ENCODE data around the gene LGALS9. TPM values are rescaled to one million over a fixed set of nuclear protein-coding genes. Genes with fewer than 3 reads are reported as not detected.

LGALS9 gene
- total RNA-seq, 1 experiment from 2014 or later, result 3.0 TPM

DNA sequence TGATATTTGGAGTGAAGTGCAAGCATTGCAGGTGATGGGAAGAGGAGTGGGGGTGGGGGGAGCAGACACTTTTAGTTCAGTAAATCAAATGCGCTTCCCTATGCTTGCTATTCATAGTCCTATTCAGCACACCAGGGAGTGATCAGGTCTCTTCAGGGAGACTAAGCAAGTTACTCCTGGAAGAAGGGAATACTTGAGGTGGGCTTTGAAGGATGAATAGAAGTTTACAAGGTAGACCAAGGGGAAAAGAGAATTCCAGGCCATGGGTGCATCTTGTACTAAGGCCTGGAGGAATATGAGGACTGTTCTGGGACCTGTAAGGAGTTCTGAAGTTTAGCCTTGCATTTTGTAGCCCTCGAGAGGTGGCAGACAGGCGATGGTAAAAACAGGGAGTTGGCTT, 40.1 kb upstream of the LGALS9 start:
- TF ChIP-seq, protein P1, sequence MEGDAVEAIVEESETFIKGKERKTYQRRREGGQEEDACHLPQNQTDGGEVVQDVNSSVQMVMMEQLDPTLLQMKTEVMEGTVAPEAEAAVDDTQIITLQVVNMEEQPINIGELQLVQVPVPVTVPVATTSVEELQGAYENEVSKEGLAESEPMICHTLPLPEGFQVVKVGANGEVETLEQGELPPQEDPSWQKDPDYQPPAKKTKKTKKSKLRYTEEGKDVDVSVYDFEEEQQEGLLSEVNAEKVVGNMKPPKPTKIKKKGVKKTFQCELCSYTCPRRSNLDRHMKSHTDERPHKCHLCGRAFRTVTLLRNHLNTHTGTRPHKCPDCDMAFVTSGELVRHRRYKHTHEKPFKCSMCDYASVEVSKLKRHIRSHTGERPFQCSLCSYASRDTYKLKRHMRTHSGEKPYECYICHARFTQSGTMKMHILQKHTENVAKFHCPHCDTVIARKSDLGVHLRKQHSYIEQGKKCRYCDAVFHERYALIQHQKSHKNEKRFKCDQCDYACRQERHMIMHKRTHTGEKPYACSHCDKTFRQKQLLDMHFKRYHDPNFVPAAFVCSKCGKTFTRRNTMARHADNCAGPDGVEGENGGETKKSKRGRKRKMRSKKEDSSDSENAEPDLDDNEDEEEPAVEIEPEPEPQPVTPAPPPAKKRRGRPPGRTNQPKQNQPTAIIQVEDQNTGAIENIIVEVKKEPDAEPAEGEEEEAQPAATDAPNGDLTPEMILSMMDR (IDR thresholded peaks at IDR 0.05; ENCODE audit: insufficient read depth in 1 of 2, low read depth in 1 of 2, low read length in 1 of 2, severe bottlenecking in 1 of 2, unreplicated experiment in 1 of 2), result no peak
- POLR2A ChIA-PET, result no interaction called here
- H3K4me3 ChIP-seq (ENCODE audit: low read depth, low read length), result no peak overlapping the region
- H3K36me3 ChIP-seq (ENCODE audit: control insufficient read depth, insufficient read depth, low read length), result no peaks in the 10 kb centered on the region
- no peaks in the 10 kb centered on the region; the same call in 1 of the 2 replicates for H3K4me1 ChIP-seq
- Mint-ChIP-seq H3K27ac (ENCODE audit: unreplicated experiment) (no peak overlapping the region), H3K27me3 (ENCODE audit: insufficient read depth, unreplicated experiment) (no peaks in the 10 kb centered on the region), H3K9me3 (ENCODE audit: unreplicated experiment) (no peaks in the 10 kb centered on the region), H3K36me3 (ENCODE audit: insufficient read depth, unreplicated experiment) (peaks cover 7% of the 10 kb centered on the region), H3K4me3 (ENCODE audit: unreplicated experiment) (no peak overlapping the region), H3K4me1 (ENCODE audit: low read depth, unreplicated experiment) (no peaks in the 10 kb centered on the region)
- no peaks in the 10 kb centered on the region for H3K27me3 ChIP-seq (replicated peaks; ENCODE audit: control insufficient read depth, insufficient read depth, low read length)
- intact Hi-C loops (cut with micrococcal nuclease; ENCODE audit: unreplicated experiment), result no loop called here
- no TSS peak for BruUV-seq (replicated peaks)
- no peak for DNase-seq
- CTCF ChIA-PET, result interaction anchor here (0.6 to 2.5 kb wide), 4 partner anchors 9 to 298 kb away, joined by 3 to 12 read pairs (median 4); partner anchors contain the start of gene KSR1
- no peaks in the 10 kb centered on the region for H3K9me3 ChIP-seq

DNA sequence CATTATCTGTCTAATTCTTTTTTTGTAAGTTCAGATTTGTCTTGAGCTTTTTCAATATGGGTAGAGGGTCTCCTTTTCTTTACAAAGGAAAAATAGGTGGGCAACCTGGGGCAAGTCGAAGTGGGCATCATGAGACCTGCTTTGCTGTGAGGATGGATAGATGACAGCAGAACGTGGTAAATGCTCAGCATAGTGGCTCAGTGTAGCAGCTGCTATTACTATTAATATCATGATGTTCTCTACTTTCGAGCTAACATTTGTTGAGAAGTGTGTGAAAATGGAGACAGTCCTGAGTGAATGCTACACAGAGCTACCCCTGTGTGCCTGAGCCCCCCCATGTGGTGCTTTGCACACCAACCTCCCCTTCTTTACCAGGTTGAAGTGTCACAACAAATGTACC, 39.0 kb upstream of the LGALS9 start:
- H3K27me3 ChIP-seq (replicated peaks; ENCODE audit: control insufficient read depth, insufficient read depth, low read length), result no peaks in the 10 kb centered on the region
- H3K4me1 Mint-ChIP-seq (ENCODE audit: low read depth, unreplicated experiment), result no peaks in the 10 kb centered on the region
- H3K4me1 ChIP-seq, result no peaks in the 10 kb centered on the region; the same call in 1 of the 2 replicates
- ChIA-PET CTCF (interaction anchor here (0.9 to 1.8 kb wide), 3 partner anchors 15 to 136 kb away, joined by 3 to 8 read pairs (median 6); partner anchors contain the start of gene KSR1), POLR2A (no interaction called here)
- H3K36me3 ChIP-seq (ENCODE audit: control insufficient read depth, insufficient read depth, low read length), result no peaks in the 10 kb centered on the region
- no peaks in the 10 kb centered on the region for H3K27me3 Mint-ChIP-seq (ENCODE audit: insufficient read depth, unreplicated experiment)
- DNase-seq, result no peak
- H3K4me3 ChIP-seq (ENCODE audit: low read depth, low read length), result no peak overlapping the region
- no peak overlapping the region for H3K27ac Mint-ChIP-seq (ENCODE audit: unreplicated experiment)
- no peak overlapping the region for H3K4me3 Mint-ChIP-seq (ENCODE audit: unreplicated experiment)
- intact Hi-C loops (cut with micrococcal nuclease; ENCODE audit: unreplicated experiment), result no loop called here
- no TSS peak for BruUV-seq (replicated peaks)
- H3K36me3 Mint-ChIP-seq (ENCODE audit: insufficient read depth, unreplicated experiment), result peaks cover 4% of the 10 kb centered on the region
- TF ChIP-seq, protein P1 (IDR thresholded peaks at IDR 0.05; ENCODE audit: insufficient read depth in 1 of 2, low read depth in 1 of 2, low read length in 1 of 2, severe bottlenecking in 1 of 2, unreplicated experiment in 1 of 2), result no peak
- no peaks in the 10 kb centered on the region for H3K9me3 ChIP-seq
- H3K9me3 Mint-ChIP-seq (ENCODE audit: unreplicated experiment), result no peaks in the 10 kb centered on the region

DNA sequence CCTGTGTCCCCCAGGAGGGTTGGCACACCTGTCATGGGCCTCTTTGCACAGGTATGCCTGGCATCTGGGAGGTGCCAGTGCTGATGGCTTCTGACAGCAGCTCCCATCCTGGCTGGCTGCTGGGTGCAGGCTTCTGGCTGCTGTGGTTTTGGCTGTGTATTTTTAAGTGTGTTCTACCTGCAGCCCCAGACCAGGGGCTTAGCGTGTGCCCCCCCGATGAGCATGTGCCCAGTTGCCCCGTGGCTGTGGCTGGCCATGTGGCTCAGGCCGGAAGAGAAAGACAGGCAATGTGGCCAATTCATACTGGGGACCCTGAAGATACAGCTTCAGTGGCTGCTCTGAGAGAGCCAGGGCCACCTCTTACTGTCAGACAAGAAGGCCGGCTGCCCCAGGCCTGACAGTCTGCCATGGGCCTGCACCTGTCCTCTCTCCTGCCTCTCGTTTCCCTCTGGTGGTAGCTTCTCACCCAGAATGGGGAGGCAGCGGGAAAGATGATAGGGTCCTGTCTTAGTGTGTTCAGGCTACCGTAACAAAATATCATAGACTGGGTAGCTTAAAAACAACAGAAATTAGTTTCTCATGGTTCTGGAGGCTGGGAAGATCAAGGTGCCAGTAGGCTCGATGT, 37.6 kb upstream of the LGALS9 start:
- H3K9me3 Mint-ChIP-seq (ENCODE audit: unreplicated experiment), result no peaks in the 10 kb centered on the region
- no peaks in the 10 kb centered on the region; the same call in 1 of the 2 replicates for H3K4me1 ChIP-seq
- H3K27me3 Mint-ChIP-seq (ENCODE audit: insufficient read depth, unreplicated experiment), result no peaks in the 10 kb centered on the region
- intact Hi-C loops (cut with micrococcal nuclease; ENCODE audit: unreplicated experiment), result loop anchor here (1.0 kb wide), 1 partner anchor 24 kb away; no protein-coding TSS in a partner anchor
- peaks cover 5% of the 10 kb centered on the region for H3K36me3 Mint-ChIP-seq (ENCODE audit: insufficient read depth, unreplicated experiment)
- BruUV-seq (replicated peaks), result no TSS peak
- no peak overlapping the region for H3K4me3 ChIP-seq (ENCODE audit: low read depth, low read length)
- no peak overlapping the region for H3K4me3 Mint-ChIP-seq (ENCODE audit: unreplicated experiment)
- peaks cover 2% of the 10 kb centered on the region; the same call in 1 of the 2 replicates for H3K36me3 ChIP-seq (ENCODE audit: control insufficient read depth, insufficient read depth, low read length)
- no peaks in the 10 kb centered on the region for H3K9me3 ChIP-seq
- no peak overlapping the region for H3K27ac Mint-ChIP-seq (ENCODE audit: unreplicated experiment)
- peak in 1 of 2 experiments; percentile 55 for DNase-seq
- H3K27me3 ChIP-seq (replicated peaks; ENCODE audit: control insufficient read depth, insufficient read depth, low read length), result no peaks in the 10 kb centered on the region
- H3K4me1 Mint-ChIP-seq (ENCODE audit: low read depth, unreplicated experiment), result no peaks in the 10 kb centered on the region
- ChIA-PET CTCF (interaction anchor here (0.7 to 2.0 kb wide), 4 partner anchors 39 to 138 kb away, joined by 3 to 11 read pairs (median 6); partner anchors contain the start of gene KSR1), POLR2A (interaction anchor here (0.5 kb wide), 1 partner anchor 29 kb away, joined by 3 read pairs; no protein-coding TSS in a partner anchor)
- TF ChIP-seq, protein P1 (IDR thresholded peaks at IDR 0.05; ENCODE audit: insufficient read depth in 1 of 2, low read depth in 1 of 2, low read length in 1 of 2, severe bottlenecking in 1 of 2, unreplicated experiment in 1 of 2), result peak in 1 of 2 experiments; percentile 55

All from Caco-2 (cell line).